VCaP (cell line): Measurements from ENCODE around the gene AVP.
"Not testable (repeated sequence)": the region's sequence is repeated elsewhere in the genome, so short reads cannot be mapped to it uniquely, and the experiment has no call there.

Experiments
- H3K27ac ChIP-seq: fragments of 450-650 bp; 2 replicates; pipeline ENCODE4 v1.5.1; 2017
- TF ChIP-seq, protein P1 (sequence below): fragments of 450-650 bp; conservative IDR thresholded peaks from 2 replicates; pipeline ENCODE4 v1.5.1; 2017; ENCODE audit warnings: mild to moderate bottlenecking, moderate library complexity

The AVP gene

DNA sequence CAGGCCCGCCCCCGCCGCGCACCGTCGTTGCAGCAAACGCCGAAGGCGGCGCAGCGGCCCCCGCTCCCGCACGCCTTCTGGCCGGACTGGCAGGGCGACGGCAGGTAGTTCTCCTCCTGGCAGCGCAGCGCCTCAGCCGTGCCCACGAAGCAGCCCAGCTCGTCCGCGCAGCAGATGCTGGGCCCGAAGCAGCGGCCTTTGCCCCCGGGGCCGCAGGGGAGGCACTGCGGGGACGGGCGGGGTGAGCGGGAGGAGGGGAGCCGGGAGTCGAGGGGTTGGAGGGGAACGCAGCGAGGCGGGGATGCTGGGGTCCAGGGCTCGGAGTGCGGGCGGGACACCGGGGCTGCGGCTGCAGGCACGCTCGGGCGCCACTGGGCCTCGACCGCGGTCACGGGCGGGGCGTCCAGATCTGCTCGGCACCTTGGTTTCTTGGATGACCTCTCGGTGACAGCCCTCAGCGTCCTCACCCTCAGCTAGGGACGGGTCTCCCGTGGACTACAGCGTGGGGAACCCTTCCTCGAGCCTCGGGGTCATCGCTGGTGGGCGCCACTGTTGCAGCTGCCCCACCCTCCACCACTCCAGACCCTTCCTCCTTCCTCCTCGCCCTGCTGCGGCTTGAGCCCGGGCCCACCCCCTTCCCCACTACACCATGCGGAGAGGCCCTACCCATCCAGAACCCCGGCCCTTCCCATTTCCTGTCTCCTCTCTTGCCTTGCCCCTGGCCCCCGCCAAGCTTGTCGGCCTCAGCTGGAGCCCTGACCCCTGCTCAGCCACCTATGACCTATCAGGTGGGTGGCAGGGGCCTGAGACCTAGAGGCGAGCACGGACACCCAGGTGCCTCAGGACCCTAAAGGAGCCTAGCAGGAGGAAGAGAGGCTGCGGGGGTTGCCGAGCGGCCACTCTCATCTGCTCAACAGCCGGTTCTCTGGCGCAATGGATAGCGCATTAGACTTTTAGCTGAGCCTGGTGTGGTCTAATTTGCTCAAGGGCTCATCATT, 1.3 kb downstream of the AVP start:
- TF ChIP-seq, protein P1, sequence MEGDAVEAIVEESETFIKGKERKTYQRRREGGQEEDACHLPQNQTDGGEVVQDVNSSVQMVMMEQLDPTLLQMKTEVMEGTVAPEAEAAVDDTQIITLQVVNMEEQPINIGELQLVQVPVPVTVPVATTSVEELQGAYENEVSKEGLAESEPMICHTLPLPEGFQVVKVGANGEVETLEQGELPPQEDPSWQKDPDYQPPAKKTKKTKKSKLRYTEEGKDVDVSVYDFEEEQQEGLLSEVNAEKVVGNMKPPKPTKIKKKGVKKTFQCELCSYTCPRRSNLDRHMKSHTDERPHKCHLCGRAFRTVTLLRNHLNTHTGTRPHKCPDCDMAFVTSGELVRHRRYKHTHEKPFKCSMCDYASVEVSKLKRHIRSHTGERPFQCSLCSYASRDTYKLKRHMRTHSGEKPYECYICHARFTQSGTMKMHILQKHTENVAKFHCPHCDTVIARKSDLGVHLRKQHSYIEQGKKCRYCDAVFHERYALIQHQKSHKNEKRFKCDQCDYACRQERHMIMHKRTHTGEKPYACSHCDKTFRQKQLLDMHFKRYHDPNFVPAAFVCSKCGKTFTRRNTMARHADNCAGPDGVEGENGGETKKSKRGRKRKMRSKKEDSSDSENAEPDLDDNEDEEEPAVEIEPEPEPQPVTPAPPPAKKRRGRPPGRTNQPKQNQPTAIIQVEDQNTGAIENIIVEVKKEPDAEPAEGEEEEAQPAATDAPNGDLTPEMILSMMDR: no peak
- H3K27ac ChIP-seq: no peak overlapping the region; the same call in 1 of the 2 replicates

DNA sequence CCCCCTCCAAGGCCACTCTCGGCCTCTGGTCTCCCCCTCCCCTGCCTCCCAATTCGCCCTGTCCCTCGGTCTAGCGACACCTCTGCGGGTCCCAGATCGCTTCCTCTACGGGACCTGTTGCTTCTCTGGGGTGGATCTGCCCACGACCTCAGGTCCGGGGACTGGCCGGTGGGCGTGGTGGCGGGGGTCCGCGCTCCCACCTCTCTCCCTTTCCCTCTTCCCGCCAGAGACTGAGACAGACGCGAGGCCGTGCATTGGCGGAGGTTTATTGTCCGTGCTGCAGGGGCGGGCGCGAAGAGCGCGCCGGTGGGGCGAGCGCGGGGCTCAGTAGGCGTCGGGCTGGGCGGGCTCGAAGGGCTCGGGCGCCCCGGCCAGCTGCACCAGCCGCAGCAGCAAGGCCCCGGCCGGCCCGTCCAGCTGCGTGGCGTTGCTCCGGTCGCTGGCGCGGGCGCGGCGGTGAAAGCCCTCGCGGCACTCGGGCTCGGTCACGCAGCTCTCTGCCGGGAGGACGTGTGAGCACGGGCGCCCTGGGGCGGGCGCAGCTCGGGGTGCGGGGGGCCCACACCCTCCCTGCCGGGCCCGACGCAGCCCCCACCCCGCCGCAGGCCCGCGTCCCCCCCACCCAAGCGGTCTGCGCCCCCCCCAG, 2.1 kb downstream of the AVP start:
- TF ChIP-seq, protein P1: no peak
- H3K27ac ChIP-seq: no peak overlapping the region; the same call in 1 of the 2 replicates

DNA sequence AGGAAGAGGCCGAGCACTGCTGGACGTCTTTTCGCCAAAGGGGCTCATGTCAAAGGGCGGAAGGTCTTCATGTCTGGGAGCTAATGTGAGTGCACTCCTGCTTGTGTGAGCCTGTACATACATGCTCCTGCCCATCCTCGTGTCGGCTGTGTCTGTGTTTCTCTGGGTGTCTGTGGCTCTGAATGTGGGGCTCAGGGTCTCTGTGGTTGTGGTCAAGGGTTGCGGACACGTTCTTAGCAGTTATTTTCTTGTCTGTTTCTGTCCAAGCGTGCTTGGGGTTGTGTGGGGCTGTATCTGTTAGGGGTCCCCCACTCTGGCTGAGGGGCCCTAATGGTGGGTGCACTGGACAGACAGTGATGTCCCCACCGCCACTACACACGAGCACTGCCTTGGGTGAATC, 2.9 kb downstream of the AVP start:
- H3K27ac ChIP-seq: no peak overlapping the region
- TF ChIP-seq, protein P1: no peak

DNA sequence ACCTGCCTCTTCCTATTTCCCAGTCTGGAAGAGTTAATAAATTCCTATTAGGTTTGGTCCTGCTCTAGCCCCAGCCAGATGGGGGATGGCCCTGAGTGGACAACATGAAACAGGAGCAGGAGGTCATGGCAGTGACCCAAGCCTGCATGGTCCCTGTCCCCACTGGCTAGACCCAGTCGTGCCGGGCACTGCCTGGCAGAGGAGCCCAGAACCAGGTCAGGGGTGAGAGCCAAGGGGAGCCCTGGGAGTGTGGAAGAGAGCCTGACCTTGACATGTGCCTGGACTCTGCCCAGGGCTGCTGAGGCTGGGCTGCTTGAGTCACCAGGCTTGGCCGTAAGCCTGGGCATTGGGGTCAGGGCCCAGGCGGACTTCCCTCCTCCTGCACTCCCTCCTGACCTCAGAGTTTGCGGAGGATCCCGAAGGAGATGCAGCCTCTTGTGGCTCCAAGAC, 3.6 kb downstream of the AVP start:
- TF ChIP-seq, protein P1: no peak
- no peak overlapping the region for H3K27ac ChIP-seq

- TF ChIP-seq, protein P1: no peak
- H3K27ac ChIP-seq: no peak overlapping the region
These were observed 6.8 kb downstream of the AVP start for GRCh38 chr20:3077618-3078134.

DNA sequence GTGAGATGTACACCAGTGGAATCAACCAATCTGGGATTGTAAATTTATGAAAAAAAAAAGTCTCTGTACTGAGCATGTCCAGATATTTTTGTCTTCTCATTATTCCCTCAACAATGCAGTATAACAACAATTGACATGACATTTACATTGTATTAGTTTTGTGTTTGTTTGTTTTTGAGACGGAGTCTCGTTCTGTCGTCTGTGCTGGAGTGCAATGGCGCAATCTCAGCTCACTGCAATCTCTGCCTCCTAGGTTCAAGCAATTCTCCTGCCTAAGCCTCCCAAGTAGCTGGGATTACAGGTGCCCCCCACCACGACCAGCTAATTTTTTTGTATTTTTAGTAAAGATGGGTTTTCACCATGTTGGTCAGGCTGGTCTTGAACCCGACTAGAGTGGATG, 9.2 kb downstream of the AVP start:
- H3K27ac ChIP-seq: not testable (repeated sequence)

DNA sequence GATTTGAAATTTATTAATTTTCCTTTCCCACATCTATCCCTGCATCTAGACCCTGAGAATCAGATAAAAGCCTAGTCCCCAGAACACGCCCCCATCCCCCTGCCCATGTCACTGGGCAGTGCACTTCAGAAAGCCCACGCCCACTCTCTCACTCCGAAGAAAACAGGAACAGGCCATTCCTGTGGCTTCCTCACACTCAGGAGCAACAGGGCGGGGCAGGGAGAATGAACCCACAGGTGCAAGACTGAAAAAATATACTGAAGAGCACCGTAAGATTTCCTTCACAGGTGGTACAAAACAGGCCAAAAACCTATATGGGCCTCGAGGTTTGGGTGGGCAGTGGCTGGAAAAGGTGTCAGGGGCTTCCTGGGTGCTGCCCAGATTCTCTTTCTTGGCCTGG, 9.7 kb downstream of the AVP start:
- TF ChIP-seq, protein P1: no peak
- no peak overlapping the region for H3K27ac ChIP-seq

DNA sequence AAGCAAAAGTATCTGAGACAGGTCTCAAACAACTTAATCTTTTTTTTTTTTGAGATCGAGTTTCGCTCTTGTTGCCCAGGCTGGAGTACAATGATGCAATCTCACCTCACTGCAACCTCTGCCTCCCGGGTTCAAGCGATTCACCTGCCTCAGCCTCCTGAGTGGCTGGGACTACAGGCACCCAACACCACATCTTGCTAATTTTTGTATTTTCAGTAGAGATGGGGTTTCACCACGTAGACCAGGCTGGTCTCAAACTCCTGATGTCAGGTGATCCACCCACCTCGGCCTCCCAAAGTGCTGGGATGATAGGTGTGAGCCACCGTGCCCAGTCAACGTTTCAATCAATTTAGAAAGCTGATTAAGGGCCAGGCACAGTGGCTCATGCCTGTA, 11.3 kb downstream of the AVP start:
- H3K27ac ChIP-seq: not testable (repeated sequence)
